ENCODE results near the gene FLOT1. TPM values are rescaled to one million over a fixed set of nuclear protein-coding genes. Genes with fewer than 3 reads are reported as not detected.

FLOT1 gene
- total RNA-seq, 1 experiment from 2014 or later: 254 TPM

DNA sequence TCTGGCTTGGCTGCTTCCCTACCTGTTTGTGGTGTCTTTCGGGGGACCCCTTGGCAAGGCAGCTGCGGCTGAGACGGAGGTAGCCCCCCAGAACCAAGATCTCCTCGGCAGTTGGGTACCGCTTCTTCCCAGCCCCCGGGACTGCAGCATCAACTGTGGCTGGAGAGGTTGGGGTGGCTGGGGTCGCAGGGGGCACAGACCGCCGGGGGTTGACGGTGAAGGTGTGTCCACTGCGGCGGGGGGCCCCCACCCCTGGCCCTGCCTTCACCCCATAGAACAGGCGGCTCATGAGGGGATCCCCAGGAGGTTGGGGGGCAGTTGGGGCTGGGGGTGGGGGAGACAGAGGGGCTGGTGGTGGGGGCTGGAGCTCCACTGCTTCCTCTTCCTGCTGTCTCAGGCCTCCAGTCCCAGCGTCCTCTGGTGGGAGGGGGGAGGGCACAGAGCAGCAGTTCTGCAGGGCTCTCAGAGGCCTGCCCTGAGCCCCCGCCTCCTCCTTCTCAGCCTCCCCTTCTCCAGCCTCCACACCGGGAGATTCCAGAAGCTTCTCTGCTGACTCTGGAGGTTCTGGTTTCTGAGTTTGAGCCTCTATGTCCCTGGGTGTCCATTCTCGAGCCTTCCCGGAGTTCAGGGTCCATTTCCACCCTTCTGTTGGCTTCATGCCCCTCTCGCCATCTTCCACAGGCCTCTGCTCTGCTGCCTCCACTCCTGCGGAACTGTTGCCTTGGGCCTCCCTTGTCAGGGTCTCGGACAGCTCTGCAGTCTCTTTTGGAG lies 57.9 kb downstream of the FLOT1 start:
- H3K36me3 ChIP-seq: peaks cover 57% of the 10 kb centered on the region
- H3K27me3 ChIP-seq (replicated peaks): no peaks in the 10 kb centered on the region
- no peaks in the 10 kb centered on the region for H3K9me3 ChIP-seq (replicated peaks)
- peak overlapping the region; percentile 25 for H3K27ac ChIP-seq
- peaks cover 71% of the 10 kb centered on the region for H3K4me1 ChIP-seq (replicated peaks)
- peak overlapping the region; percentile 65 for H3K4me3 ChIP-seq
- peak; percentile 39 to 66 for DNase-seq (ENCODE audit: low read depth in 1 of 2, low spot score in 2 of 2)

- H3K36me3 ChIP-seq: peaks cover 62% of the 10 kb centered on the region
- no peaks in the 10 kb centered on the region for H3K9me3 ChIP-seq (replicated peaks)
- H3K4me1 ChIP-seq (replicated peaks): peaks cover 70% of the 10 kb centered on the region
- no peaks in the 10 kb centered on the region for H3K27me3 ChIP-seq (replicated peaks)
- peak overlapping the region; percentile 25; the same call in 1 of the 2 replicates for H3K27ac ChIP-seq
- DNase-seq (ENCODE audit: low read depth in 1 of 2, low spot score in 2 of 2): no peak
- H3K4me3 ChIP-seq: peak overlapping the region; percentile 65
These were observed 58.5 kb downstream of the FLOT1 start for GRCh38 chr6:30683980-30684338.

DNA sequence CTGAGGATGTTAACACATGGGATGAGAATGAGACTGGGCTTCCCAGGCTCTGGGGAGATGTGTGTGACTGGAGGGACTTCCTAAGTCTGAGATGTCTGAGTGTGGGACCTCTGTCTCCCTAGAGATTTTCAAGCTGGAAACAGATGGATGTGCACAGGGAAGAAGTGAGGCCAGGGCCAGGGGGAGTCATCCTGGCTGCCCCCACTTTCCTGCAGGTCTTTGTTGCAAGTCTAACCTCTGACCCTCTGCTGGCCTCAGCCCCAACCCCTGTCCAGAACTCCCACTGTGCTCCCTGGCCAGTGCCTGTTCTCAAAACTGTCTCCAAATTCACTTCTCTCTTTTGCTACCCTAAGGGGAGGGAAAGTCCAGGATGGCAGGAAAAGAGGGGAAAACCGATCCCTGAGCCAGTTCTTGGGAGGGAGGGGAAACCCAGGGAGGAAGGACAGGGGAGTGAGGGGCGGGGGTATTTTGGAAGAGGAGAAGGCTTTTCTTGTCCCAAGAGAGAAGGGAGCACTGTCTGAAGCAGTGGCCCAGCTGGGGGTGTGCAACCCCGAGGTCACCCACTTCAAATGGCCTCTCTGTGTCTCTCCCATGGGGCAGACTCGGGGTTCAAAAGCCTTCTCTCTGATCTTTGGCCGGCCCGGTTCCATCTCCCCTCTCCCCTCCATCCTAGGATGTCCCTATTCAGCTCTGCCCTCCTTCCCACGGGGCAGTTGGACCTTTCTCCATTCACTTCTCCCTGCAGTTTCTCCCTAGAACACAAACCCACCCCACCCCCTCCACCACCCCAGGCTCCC lies 59.1 kb downstream of the FLOT1 start:
- DNase-seq (ENCODE audit: low read depth in 1 of 2, low spot score in 2 of 2): no peak
- Histone ChIP-seq H3K27me3 (replicated peaks) (no peaks in the 10 kb centered on the region), H3K36me3 (peaks cover 67% of the 10 kb centered on the region), H3K27ac (peak overlapping the region; percentile 73), H3K4me1 (replicated peaks) (peaks cover 69% of the 10 kb centered on the region), H3K9me3 (replicated peaks) (no peaks in the 10 kb centered on the region), H3K4me3 (peak overlapping the region; percentile 65)

GRCh38 chr6:30682143-30683117 lies 60.1 kb downstream of the FLOT1 start:
- peaks cover 60% of the 10 kb centered on the region for H3K4me1 ChIP-seq (replicated peaks)
- peak overlapping the region; percentile 65 for H3K4me3 ChIP-seq
- H3K36me3 ChIP-seq: peaks cover 77% of the 10 kb centered on the region
- peak overlapping the region; percentile 73 for H3K27ac ChIP-seq
- DNase-seq (ENCODE audit: low read depth in 1 of 2, low spot score in 2 of 2): peak; percentile 96
- no peaks in the 10 kb centered on the region for H3K27me3 ChIP-seq (replicated peaks)
- no peaks in the 10 kb centered on the region for H3K9me3 ChIP-seq (replicated peaks)

DNA sequence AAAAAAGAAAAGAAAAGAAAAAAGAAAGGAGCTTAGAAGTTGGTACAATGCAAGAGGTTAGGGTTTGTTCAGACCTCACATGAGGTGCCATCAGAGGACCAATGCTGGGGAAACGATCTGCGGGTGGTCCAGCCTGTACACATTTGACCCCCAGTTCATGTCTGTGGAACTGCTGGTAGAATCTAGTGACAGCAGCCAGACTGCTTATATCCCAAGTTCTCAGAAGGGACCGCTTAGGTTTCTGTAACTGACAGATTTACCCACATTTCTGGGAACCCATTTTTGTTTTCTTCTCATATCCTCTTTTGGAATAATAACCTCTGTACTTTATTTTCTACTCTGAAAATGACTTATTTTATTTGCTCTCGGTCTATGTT lies 60.7 kb downstream of the FLOT1 start:
- no peaks in the 10 kb centered on the region for H3K9me3 ChIP-seq (replicated peaks)
- peaks cover 59% of the 10 kb centered on the region for H3K4me1 ChIP-seq (replicated peaks)
- peaks cover 84% of the 10 kb centered on the region for H3K36me3 ChIP-seq
- peak in 1 of 2 experiments; percentile 69 for DNase-seq (ENCODE audit: low read depth in 1 of 2, low spot score in 2 of 2)
- H3K27ac ChIP-seq: peak overlapping the region; percentile 73
- no peaks in the 10 kb centered on the region for H3K27me3 ChIP-seq (replicated peaks)
- H3K4me3 ChIP-seq: peak overlapping the region; percentile 65

DNA sequence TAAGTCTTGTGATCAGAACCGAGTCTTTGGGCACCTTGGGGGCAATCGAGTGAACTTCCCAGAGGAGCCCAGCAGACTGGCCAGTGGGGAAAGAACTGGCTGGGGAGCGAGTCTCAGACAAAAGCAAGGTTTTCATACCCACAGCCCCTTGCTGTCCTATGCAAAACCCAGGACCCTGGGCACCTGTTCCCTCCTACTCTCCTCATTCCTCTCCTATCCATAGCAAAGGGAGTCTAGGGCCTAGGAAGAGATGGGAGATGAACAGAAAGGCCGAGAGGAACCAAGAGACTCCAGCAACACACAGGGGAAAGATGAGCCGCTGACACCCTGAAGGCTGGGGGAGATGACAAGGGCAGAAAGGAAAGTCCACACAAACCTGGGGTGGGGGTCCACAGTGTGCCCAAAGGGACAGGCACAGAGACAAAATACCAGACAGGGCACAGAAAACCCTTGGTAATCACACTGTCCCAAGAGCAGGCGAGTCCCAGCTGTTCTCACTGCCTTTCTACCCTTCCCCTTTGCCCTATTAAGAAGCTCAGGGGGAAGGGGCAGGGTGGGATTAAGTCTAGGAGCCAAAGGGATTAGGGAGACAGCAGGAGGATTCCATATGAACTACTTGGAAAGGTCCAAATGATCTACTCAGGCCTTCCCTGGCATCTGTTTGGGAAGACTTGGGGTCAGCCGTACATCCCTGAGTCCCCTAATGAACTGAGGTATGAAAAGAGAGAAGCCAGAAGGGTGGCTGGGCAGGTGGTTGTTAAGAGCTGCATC lies 62.5 kb downstream of the FLOT1 start:
- no peak for DNase-seq (ENCODE audit: low read depth in 1 of 2, low spot score in 2 of 2)
- Histone ChIP-seq H3K27me3 (replicated peaks) (no peaks in the 10 kb centered on the region), H3K9me3 (replicated peaks) (no peaks in the 10 kb centered on the region), H3K27ac (no peak overlapping the region), H3K4me1 (replicated peaks) (peaks cover 47% of the 10 kb centered on the region), H3K36me3 (peaks cover 85% of the 10 kb centered on the region), H3K4me3 (no peak overlapping the region)

GRCh38 chr6:30678964-30679726 lies 63.3 kb downstream of the FLOT1 start:
- Histone ChIP-seq H3K36me3 (peaks cover 78% of the 10 kb centered on the region), H3K27me3 (replicated peaks) (no peaks in the 10 kb centered on the region), H3K9me3 (replicated peaks) (no peaks in the 10 kb centered on the region), H3K4me3 (0 out of 2 replicates have a peak overlapping the region, but pooled peaks have one; percentile 2), H3K4me1 (replicated peaks) (peaks cover 45% of the 10 kb centered on the region), H3K27ac (no peak overlapping the region)
- DNase-seq (ENCODE audit: low read depth in 1 of 2, low spot score in 2 of 2): peak; percentile 82 to 84

Other genes starting within 250 kb of the FLOT1 start
- 20.9 and 49.5 TPM in 2 replicates for gene GNL1, start 186.2 kb downstream of the FLOT1 start, total RNA-seq (2014; rRNA removed; shearing (Covaris generic))
- 7.8 and 7.9 TPM in 2 replicates for gene PRR3, start 185.4 kb downstream of the FLOT1 start, total RNA-seq (2014; rRNA removed; shearing (Covaris generic))
- gene ABCF1, start 171.2 kb downstream of the FLOT1 start, total RNA-seq (2014; rRNA removed; shearing (Covaris generic)): 38.8 and 59.3 TPM in 2 replicates
- 16.8 and 21.0 TPM in 2 replicates for gene PPP1R10, start 125.4 kb downstream of the FLOT1 start, total RNA-seq (2014; rRNA removed; shearing (Covaris generic))
- 44.4 and 46.8 TPM in 2 replicates for gene MRPS18B, start 124.8 kb downstream of the FLOT1 start, total RNA-seq (2014; rRNA removed; shearing (Covaris generic))
- 0.66 and 3.4 TPM in 2 replicates for gene ATAT1, start 115.8 kb downstream of the FLOT1 start, total RNA-seq (2014; rRNA removed; shearing (Covaris generic))
- gene C6orf136, start 95.6 kb downstream of the FLOT1 start, total RNA-seq (2014; rRNA removed; shearing (Covaris generic)): 4.9 and 15.8 TPM in 2 replicates
- gene DHX16, start 69.7 kb downstream of the FLOT1 start, total RNA-seq (2014; rRNA removed; shearing (Covaris generic)): 59.5 and 86.3 TPM in 2 replicates
- gene PPP1R18, start 56.0 kb downstream of the FLOT1 start, total RNA-seq (2014; rRNA removed; shearing (Covaris generic)): 53.2 and 76.8 TPM in 2 replicates
- 6.8 and 10.0 TPM in 2 replicates for gene NRM, start 51.7 kb downstream of the FLOT1 start, total RNA-seq (2014; rRNA removed; shearing (Covaris generic))
- 8.4 and 8.6 TPM in 2 replicates for gene MDC1, start 25.4 kb downstream of the FLOT1 start, total RNA-seq (2014; rRNA removed; shearing (Covaris generic))
- 1,157 and 1,642 TPM in 2 replicates for gene TUBB, start 22.3 kb downstream of the FLOT1 start, total RNA-seq (2014; rRNA removed; shearing (Covaris generic))
- 119 and 139 TPM in 2 replicates for gene IER3, start 1.9 kb upstream of the FLOT1 start, total RNA-seq (2014; rRNA removed; shearing (Covaris generic))
- gene DDR1, start 141.8 kb upstream of the FLOT1 start, total RNA-seq (2014; rRNA removed; shearing (Covaris generic)): 17.0 and 18.2 TPM in 2 replicates
- 13.4 and 17.7 TPM in 2 replicates for gene GTF2H4, start 165.5 kb upstream of the FLOT1 start, total RNA-seq (2014; rRNA removed; shearing (Covaris generic))
- 21.2 and 28.9 TPM in 2 replicates for gene VARS2, start 171.6 kb upstream of the FLOT1 start, total RNA-seq (2014; rRNA removed; shearing (Covaris generic))
- gene SFTA2, start 189.5 kb upstream of the FLOT1 start, total RNA-seq (2014; rRNA removed; shearing (Covaris generic)): not detected in 2 replicates
- not detected in 2 replicates for gene MUCL3, start 198.3 kb upstream of the FLOT1 start, total RNA-seq (2014; rRNA removed; shearing (Covaris generic))
- gene MUC21, start 241.0 kb upstream of the FLOT1 start, total RNA-seq (2014; rRNA removed; shearing (Covaris generic)): not detected in 2 replicates

Measured in SJSA1 (cell line).